Stimulated activated CD4-positive, alpha-beta T cell treated with anti-CD3 and anti-CD28 coated beads, TNF-alpha, amount 100 ng/mL, for 4 hours (primary cell): ENCODE measurements around the gene SPTBN2.
"Not testable (repeated sequence)": the region's sequence is repeated elsewhere in the genome, so short reads cannot be mapped to it uniquely, and the experiment has no call there.

ENCODE experiments used
- DNase-seq, 3 experiments: peaks; one replicate each; pipeline ENCODE4 v3.0.0-alpha.2; 2020; ENCODE audit warnings: low read depth in 3 of 3

SPTBN2 gene

GRCh38 chr11:66639814-66640340 lies 89.1 kb downstream of the SPTBN2 start:
- not testable (repeated sequence) for DNase-seq

GRCh38 chr11:66639066-66639813 lies 89.8 kb downstream of the SPTBN2 start:
- peak in 2 of 3 experiments; percentile 12 to 25 for DNase-seq

GRCh38 chr11:66638177-66639065 lies 90.6 kb downstream of the SPTBN2 start, which contains the start of gene RBM4:
TSS of gene RBM4 (plus strand) at chr11:66638703. CDS start at chr11:66639712, 1,009 bp downstream.
- DNase-seq, result peak; percentile 72 to 95 (median 90)

- DNase-seq, result no peak
Observed at GRCh38 chr11:66637557-66638176, 91.3 kb downstream of the SPTBN2 start.

GRCh38 chr11:66636411-66636810 lies 92.6 kb downstream of the SPTBN2 start:
- DNase-seq, result no peak
